ENCODE data around the gene ATP13A2. TPM values are rescaled to one million over a fixed set of nuclear protein-coding genes. Genes with fewer than 3 reads are reported as not detected.

ATP13A2 gene
- total and polyA plus RNA-seq, 2 donors (not counting 1 experiment from before 2014, with no cell fraction given) = 41.6 to 51.8 TPM

GRCh38 chr1:16998589-16998988 is 13.1 kb downstream of the ATP13A2 start:
- Histone ChIP-seq H3K9me3 (ENCODE audit: control extremely low read depth in 1 of 3, control insufficient read depth in 2 of 3, insufficient read depth in 1 of 3, low read length in 2 of 3) (no peaks in the 10 kb centered on the region), H3K9ac (ENCODE audit: low read length) (no peak overlapping the region), H4K20me1 (ENCODE audit: control insufficient read depth, insufficient read depth, low read length, poor library complexity, severe bottlenecking) (no peaks in the 10 kb centered on the region), H3K27me3 (replicated peaks in 1 of 4; ENCODE audit: control extremely low read depth in 1 of 4, control insufficient read depth in 3 of 4, insufficient read depth in 4 of 4, low read length in 3 of 4) (no peaks in the 10 kb centered on the region), H3K27ac (ENCODE audit: low read length in 2 of 2) (no peak overlapping the region), H2AFZ (ENCODE audit: insufficient read depth, low read depth, low read length, poor library complexity, severe bottlenecking) (no peak overlapping the region), H3K4me2 (replicated peaks; ENCODE audit: low read depth, low read length, poor library complexity, severe bottlenecking) (no peak overlapping the region), H3K79me2 (ENCODE audit: control insufficient read depth, insufficient read depth, low read length) (no peaks in the 10 kb centered on the region), H3K4me1 (ENCODE audit: control insufficient read depth in 2 of 2, insufficient read depth in 2 of 2, low read length in 2 of 2) (no peaks in the 10 kb centered on the region), H3K4me3 (ENCODE audit: control extremely low read depth in 1 of 5, extremely low read depth in 1 of 5, insufficient read depth in 1 of 5, low read depth in 2 of 5, low read length in 4 of 5) (no peak overlapping the region), H3K36me3 (replicated peaks in 1 of 2; ENCODE audit: control extremely low read depth in 1 of 2, control insufficient read depth in 1 of 2, extremely low read depth in 1 of 2, insufficient read depth in 2 of 2, low read length in 1 of 2) (peaks cover 9 to 24% of the 10 kb centered on the region in 2 experiments)
- WGBS (ENCODE audit: insufficient coverage) = 90% methylated on average over 2 of the region's 10 CpGs
- DNase-seq = no peak
- no peak overlapping the region for H3K4me3 Mint-ChIP-seq
- H3K9me3 Mint-ChIP-seq (ENCODE audit: insufficient read depth) = no peaks in the 10 kb centered on the region
- no peak for TF ChIP-seq EZH2 (IDR thresholded peaks at IDR 0.05; ENCODE audit: borderline replicate concordance, insufficient read depth, low read depth, low read length, poor library complexity, severe bottlenecking)
- TF ChIP-seq CTCF (IDR thresholded peaks at IDR 0.05) = no peak
- POLR2A ChIA-PET = interaction anchor here (0.6 kb wide), 1 partner anchor 31 kb away, joined by 4 read pairs; no protein-coding TSS in a partner anchor
- H3K4me1 Mint-ChIP-seq = no peaks in the 10 kb centered on the region
- CTCF ChIA-PET = no interaction called here
- H3K27ac Mint-ChIP-seq = no peak overlapping the region
- no peak for ATAC-seq (ENCODE audit: low read depth)
- intact Hi-C loops (cut with micrococcal nuclease) = no loop called here
- no peaks in the 10 kb centered on the region for H3K27me3 Mint-ChIP-seq

- Histone ChIP-seq H3K4me2 (replicated peaks; ENCODE audit: low read depth, low read length, poor library complexity, severe bottlenecking) (no peak overlapping the region), H3K27ac (ENCODE audit: low read length in 2 of 2) (no peak overlapping the region), H3K9ac (ENCODE audit: low read length) (no peak overlapping the region), H4K20me1 (ENCODE audit: control insufficient read depth, insufficient read depth, low read length, poor library complexity, severe bottlenecking) (no peaks in the 10 kb centered on the region), H2AFZ (ENCODE audit: insufficient read depth, low read depth, low read length, poor library complexity, severe bottlenecking) (no peak overlapping the region), H3K4me3 (ENCODE audit: control extremely low read depth in 1 of 5, extremely low read depth in 1 of 5, insufficient read depth in 1 of 5, low read depth in 2 of 5, low read length in 4 of 5) (no peak overlapping the region), H3K79me2 (ENCODE audit: control insufficient read depth, insufficient read depth, low read length) (no peaks in the 10 kb centered on the region), H3K4me1 (ENCODE audit: control insufficient read depth in 2 of 2, insufficient read depth in 2 of 2, low read length in 2 of 2) (no peaks in the 10 kb centered on the region), H3K9me3 (ENCODE audit: control extremely low read depth in 1 of 3, control insufficient read depth in 2 of 3, insufficient read depth in 1 of 3, low read length in 2 of 3) (no peaks in the 10 kb centered on the region), H3K36me3 (replicated peaks in 1 of 2; ENCODE audit: control extremely low read depth in 1 of 2, control insufficient read depth in 1 of 2, extremely low read depth in 1 of 2, insufficient read depth in 2 of 2, low read length in 1 of 2) (peaks cover 6 to 21% of the 10 kb centered on the region in 2 experiments), H3K27me3 (replicated peaks in 1 of 4; ENCODE audit: control extremely low read depth in 1 of 4, control insufficient read depth in 3 of 4, insufficient read depth in 4 of 4, low read length in 3 of 4) (no peaks in the 10 kb centered on the region)
- intact Hi-C loops (cut with micrococcal nuclease) = no loop called here
- Mint-ChIP-seq H3K4me3 (no peak overlapping the region), H3K9me3 (ENCODE audit: insufficient read depth) (no peaks in the 10 kb centered on the region), H3K27ac (no peak overlapping the region), H3K27me3 (no peaks in the 10 kb centered on the region), H3K4me1 (no peaks in the 10 kb centered on the region)
- ATAC-seq (ENCODE audit: low read depth) (no peak), DNase-seq (no peak)
- CTCF ChIA-PET = no interaction called here
- TF ChIP-seq CTCF (IDR thresholded peaks at IDR 0.05) (no peak), EZH2 (IDR thresholded peaks at IDR 0.05; ENCODE audit: borderline replicate concordance, insufficient read depth, low read depth, low read length, poor library complexity, severe bottlenecking) (no peak)
- 96% methylated on average over 14 of the region's 14 CpGs for WGBS (ENCODE audit: insufficient coverage)
- POLR2A ChIA-PET = no interaction called here
These were observed 14.9 kb downstream of the ATP13A2 start for GRCh38 chr1:16996845-16997244.

Data from B cell (primary cell).